H1 (cell line): ENCODE measurements around the gene PRKAR2B. TPM values are rescaled to one million over a fixed set of nuclear protein-coding genes. Genes with fewer than 3 reads are reported as not detected.

Source experiments
- ASH2L ChIP-seq: fragments of 200-600, 300-600 bp; sonication (generic); IDR thresholded peaks from one replicate; pipeline ENCODE4 v1.7.1; 2017; ENCODE audit warnings: low read length
- BACH1 ChIP-seq: IDR thresholded peaks from 2 replicates; pipeline ENCODE4 v1.6.1; 2012; ENCODE audit warnings: low read length, improper control_type of control experiment
- E2F6 ChIP-seq: IDR thresholded peaks from 2 replicates; pipeline ENCODE4 v1.6.1; 2012; ENCODE audit warnings: inconsistent platforms
- EZH2 ChIP-seq: fragments of 200-600 bp; sonication (generic); IDR thresholded peaks from 2 replicates; pipeline ENCODE4 v1.7.1; 2012; ENCODE audit warnings: low read depth, mild to moderate bottlenecking, moderate library complexity, low read length, inconsistent platforms; ENCODE audit not compliant: severe bottlenecking
- JUN ChIP-seq: IDR thresholded peaks from 2 replicates; pipeline ENCODE4 v1.6.1; 2011; ENCODE audit warnings: low read depth, mild to moderate bottlenecking, improper control_type of control experiment, low read length
- JUND ChIP-seq: IDR thresholded peaks from 2 replicates; pipeline ENCODE4 v1.6.1; 2011; ENCODE audit warnings: mild to moderate bottlenecking, improper control_type of control experiment, low read length
- RXRA ChIP-seq: IDR thresholded peaks from 2 replicates; pipeline ENCODE4 v1.6.1; 2011; ENCODE audit warnings: low read depth, mild to moderate bottlenecking, low read length, moderate library complexity; ENCODE audit not compliant: insufficient read depth
- SAP30 ChIP-seq: fragments of 300-600 bp; sonication (generic); IDR thresholded peaks from 2 replicates; pipeline ENCODE4 v1.7.1; 2012; ENCODE audit warnings: low read length, moderate library complexity, mild to moderate bottlenecking, inconsistent platforms; ENCODE audit not compliant: insufficient read depth, insufficient replicate concordance
- SP4 ChIP-seq: IDR thresholded peaks from 2 replicates; pipeline ENCODE4 v1.6.1; 2012; ENCODE audit warnings: low read length, inconsistent platforms
- polyA plus RNA-seq, 7 experiments: library from polyadenylated mRNA; depleted of rRNA in 3 of 7; stranded (reverse) in 5 of 7; unstranded in 2 of 7; fragments of >200 nt in 5 of 7; fragments of 200-250 nt in 2 of 7; gene quantifications; 1 replicate in 5 of 7; 2 replicates in 1 of 7; 4 replicates in 1 of 7; pipeline versions ENCODE4 v1.2.1 to v1.2.3, GENCODE V29; 2011 to 2013; ENCODE audit warnings: missing spikeins in 2 of 7, mixed read lengths in 2 of 7
- total RNA-seq: library from RNA; stranded (reverse); fragmentation: NEBNext Ultra II Directional; extraction: Animal tissue kit (Norgen Biotek cat#: 25700); gene quantifications from 2 replicates; pipeline ENCODE4 v1.2.1, GENCODE V29; 2021
- TF ChIP-seq, protein P1 (sequence below): fragments of 300-600 bp; sonication (generic); IDR thresholded peaks from 2 replicates; pipeline ENCODE4 v1.7.1; 2012; ENCODE audit warnings: low read length, moderate library complexity, mild to moderate bottlenecking, inconsistent platforms; ENCODE audit not compliant: insufficient replicate concordance
- TF ChIP-seq, protein P2 (sequence below): IDR thresholded peaks from 2 replicates; pipeline ENCODE4 v1.6.1; 2012; ENCODE audit warnings: inconsistent platforms

The PRKAR2B gene
- total and polyA plus RNA-seq, 2 of the 8 experiments (the other 6 are each of a cell fraction or from before 2014, with no cell fraction given), result 10.4 to 37.0 TPM

DNA sequence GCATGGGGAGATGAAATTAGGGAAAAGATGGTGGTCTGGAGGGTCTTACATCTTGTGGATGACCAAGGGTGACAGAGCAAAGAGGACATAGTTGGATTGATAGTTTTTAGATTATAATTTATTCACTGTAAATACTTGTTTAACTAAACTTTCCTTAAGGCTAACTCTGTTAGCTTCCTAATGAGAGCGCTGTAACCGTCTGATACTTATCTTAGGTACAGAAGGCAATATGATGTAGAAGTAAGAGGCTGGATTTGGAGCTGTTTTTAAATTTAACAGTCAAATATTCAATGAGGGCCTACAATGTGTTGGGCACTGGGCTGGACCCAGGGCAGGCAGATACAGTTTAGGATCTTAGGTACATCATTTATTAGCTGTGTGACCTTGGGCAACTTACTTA lies 36.0 kb downstream of the PRKAR2B start (continued):
- TF ChIP-seq, protein P1, sequence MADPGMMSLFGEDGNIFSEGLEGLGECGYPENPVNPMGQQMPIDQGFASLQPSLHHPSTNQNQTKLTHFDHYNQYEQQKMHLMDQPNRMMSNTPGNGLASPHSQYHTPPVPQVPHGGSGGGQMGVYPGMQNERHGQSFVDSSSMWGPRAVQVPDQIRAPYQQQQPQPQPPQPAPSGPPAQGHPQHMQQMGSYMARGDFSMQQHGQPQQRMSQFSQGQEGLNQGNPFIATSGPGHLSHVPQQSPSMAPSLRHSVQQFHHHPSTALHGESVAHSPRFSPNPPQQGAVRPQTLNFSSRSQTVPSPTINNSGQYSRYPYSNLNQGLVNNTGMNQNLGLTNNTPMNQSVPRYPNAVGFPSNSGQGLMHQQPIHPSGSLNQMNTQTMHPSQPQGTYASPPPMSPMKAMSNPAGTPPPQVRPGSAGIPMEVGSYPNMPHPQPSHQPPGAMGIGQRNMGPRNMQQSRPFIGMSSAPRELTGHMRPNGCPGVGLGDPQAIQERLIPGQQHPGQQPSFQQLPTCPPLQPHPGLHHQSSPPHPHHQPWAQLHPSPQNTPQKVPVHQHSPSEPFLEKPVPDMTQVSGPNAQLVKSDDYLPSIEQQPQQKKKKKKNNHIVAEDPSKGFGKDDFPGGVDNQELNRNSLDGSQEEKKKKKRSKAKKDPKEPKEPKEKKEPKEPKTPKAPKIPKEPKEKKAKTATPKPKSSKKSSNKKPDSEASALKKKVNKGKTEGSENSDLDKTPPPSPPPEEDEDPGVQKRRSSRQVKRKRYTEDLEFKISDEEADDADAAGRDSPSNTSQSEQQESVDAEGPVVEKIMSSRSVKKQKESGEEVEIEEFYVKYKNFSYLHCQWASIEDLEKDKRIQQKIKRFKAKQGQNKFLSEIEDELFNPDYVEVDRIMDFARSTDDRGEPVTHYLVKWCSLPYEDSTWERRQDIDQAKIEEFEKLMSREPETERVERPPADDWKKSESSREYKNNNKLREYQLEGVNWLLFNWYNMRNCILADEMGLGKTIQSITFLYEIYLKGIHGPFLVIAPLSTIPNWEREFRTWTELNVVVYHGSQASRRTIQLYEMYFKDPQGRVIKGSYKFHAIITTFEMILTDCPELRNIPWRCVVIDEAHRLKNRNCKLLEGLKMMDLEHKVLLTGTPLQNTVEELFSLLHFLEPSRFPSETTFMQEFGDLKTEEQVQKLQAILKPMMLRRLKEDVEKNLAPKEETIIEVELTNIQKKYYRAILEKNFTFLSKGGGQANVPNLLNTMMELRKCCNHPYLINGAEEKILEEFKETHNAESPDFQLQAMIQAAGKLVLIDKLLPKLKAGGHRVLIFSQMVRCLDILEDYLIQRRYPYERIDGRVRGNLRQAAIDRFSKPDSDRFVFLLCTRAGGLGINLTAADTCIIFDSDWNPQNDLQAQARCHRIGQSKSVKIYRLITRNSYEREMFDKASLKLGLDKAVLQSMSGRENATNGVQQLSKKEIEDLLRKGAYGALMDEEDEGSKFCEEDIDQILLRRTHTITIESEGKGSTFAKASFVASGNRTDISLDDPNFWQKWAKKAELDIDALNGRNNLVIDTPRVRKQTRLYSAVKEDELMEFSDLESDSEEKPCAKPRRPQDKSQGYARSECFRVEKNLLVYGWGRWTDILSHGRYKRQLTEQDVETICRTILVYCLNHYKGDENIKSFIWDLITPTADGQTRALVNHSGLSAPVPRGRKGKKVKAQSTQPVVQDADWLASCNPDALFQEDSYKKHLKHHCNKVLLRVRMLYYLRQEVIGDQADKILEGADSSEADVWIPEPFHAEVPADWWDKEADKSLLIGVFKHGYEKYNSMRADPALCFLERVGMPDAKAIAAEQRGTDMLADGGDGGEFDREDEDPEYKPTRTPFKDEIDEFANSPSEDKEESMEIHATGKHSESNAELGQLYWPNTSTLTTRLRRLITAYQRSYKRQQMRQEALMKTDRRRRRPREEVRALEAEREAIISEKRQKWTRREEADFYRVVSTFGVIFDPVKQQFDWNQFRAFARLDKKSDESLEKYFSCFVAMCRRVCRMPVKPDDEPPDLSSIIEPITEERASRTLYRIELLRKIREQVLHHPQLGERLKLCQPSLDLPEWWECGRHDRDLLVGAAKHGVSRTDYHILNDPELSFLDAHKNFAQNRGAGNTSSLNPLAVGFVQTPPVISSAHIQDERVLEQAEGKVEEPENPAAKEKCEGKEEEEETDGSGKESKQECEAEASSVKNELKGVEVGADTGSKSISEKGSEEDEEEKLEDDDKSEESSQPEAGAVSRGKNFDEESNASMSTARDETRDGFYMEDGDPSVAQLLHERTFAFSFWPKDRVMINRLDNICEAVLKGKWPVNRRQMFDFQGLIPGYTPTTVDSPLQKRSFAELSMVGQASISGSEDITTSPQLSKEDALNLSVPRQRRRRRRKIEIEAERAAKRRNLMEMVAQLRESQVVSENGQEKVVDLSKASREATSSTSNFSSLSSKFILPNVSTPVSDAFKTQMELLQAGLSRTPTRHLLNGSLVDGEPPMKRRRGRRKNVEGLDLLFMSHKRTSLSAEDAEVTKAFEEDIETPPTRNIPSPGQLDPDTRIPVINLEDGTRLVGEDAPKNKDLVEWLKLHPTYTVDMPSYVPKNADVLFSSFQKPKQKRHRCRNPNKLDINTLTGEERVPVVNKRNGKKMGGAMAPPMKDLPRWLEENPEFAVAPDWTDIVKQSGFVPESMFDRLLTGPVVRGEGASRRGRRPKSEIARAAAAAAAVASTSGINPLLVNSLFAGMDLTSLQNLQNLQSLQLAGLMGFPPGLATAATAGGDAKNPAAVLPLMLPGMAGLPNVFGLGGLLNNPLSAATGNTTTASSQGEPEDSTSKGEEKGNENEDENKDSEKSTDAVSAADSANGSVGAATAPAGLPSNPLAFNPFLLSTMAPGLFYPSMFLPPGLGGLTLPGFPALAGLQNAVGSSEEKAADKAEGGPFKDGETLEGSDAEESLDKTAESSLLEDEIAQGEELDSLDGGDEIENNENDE, result no peak
- TF ChIP-seq BACH1, result no peak
- TF ChIP-seq, protein P2, sequence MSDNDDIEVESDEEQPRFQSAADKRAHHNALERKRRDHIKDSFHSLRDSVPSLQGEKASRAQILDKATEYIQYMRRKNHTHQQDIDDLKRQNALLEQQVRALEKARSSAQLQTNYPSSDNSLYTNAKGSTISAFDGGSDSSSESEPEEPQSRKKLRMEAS, result no peak
- no peak for TF ChIP-seq RXRA
- TF ChIP-seq ASH2L, result no peak
- no peak for TF ChIP-seq JUN
- TF ChIP-seq EZH2, result no peak
- TF ChIP-seq SAP30, result no peak
- no peak for TF ChIP-seq JUND
- TF ChIP-seq SP4, result no peak
- TF ChIP-seq E2F6, result no peak
